Measurements from ENCODE around the gene TSPAN4.

Gene TSPAN4

GRCh38 chr11:842370-843002 lies at the start of gene TSPAN4, which contains the start of gene POLR2L:
TSS of gene TSPAN4 (plus strand) at chr11:842852. CDS start at chr11:850305, 7,453 bp downstream.
TSS of gene POLR2L (minus strand) at chr11:842529. CDS start at chr11:842508, 21 bp downstream.
- peak; percentile 65 to 88 (median 73) for DNase-seq (ENCODE audit: low read depth in 3 of 3, low spot score in 1 of 3)

GRCh38 chr11:792873-793272 lies 49.8 kb upstream of the TSPAN4 start:
- no peak for DNase-seq (ENCODE audit: low read depth in 3 of 3, low spot score in 1 of 3)

- DNase-seq (ENCODE audit: low read depth in 3 of 3, low spot score in 1 of 3) = no peak
Observed at GRCh38 chr11:793556-793955, 49.1 kb upstream of the TSPAN4 start.

- DNase-seq (ENCODE audit: low read depth in 3 of 3, low spot score in 1 of 3) = no peak
Observed at GRCh38 chr11:794013-794765, 48.5 kb upstream of the TSPAN4 start.

GRCh38 chr11:794766-795633 lies 47.7 kb upstream of the TSPAN4 start:
- DNase-seq (ENCODE audit: low read depth in 3 of 3, low spot score in 1 of 3) = no peak

- DNase-seq (ENCODE audit: low read depth in 3 of 3, low spot score in 1 of 3) = peak in 2 of 3 donors; percentile 53 to 63
Observed at GRCh38 chr11:795634-796564, 46.8 kb upstream of the TSPAN4 start.

- DNase-seq (ENCODE audit: low read depth in 3 of 3, low spot score in 1 of 3) = no peak
Observed at GRCh38 chr11:796565-797295, 45.9 kb upstream of the TSPAN4 start.

GRCh38 chr11:797296-798092 lies 45.2 kb upstream of the TSPAN4 start:
- DNase-seq (ENCODE audit: low read depth in 3 of 3, low spot score in 1 of 3) = peak; percentile 24 to 54 (median 36)

- DNase-seq (ENCODE audit: low read depth in 3 of 3, low spot score in 1 of 3) = peak in 2 of 3 donors; percentile 61 to 84
Observed at GRCh38 chr11:798093-798713, 44.4 kb upstream of the TSPAN4 start, which contains the start of gene SLC25A22. TSS of gene SLC25A22 (minus strand) at chr11:798281. CDS start at chr11:795006, 3,275 bp downstream.

- DNase-seq (ENCODE audit: low read depth in 3 of 3, low spot score in 1 of 3) = no peak
Observed at GRCh38 chr11:799641-800316, 42.9 kb upstream of the TSPAN4 start.

GRCh38 chr11:800473-800872 lies 42.2 kb upstream of the TSPAN4 start:
- DNase-seq (ENCODE audit: low read depth in 3 of 3, low spot score in 1 of 3) = no peak

GRCh38 chr11:801097-801780 lies 41.4 kb upstream of the TSPAN4 start:
- DNase-seq (ENCODE audit: low read depth in 3 of 3, low spot score in 1 of 3) = no peak

- no peak for DNase-seq (ENCODE audit: low read depth in 3 of 3, low spot score in 1 of 3)
Observed at GRCh38 chr11:802018-802617, 40.5 kb upstream of the TSPAN4 start.

GRCh38 chr11:802693-803466 lies 39.8 kb upstream of the TSPAN4 start:
- DNase-seq (ENCODE audit: low read depth in 3 of 3, low spot score in 1 of 3) = no peak

- no peak for DNase-seq (ENCODE audit: low read depth in 3 of 3, low spot score in 1 of 3)
Observed at GRCh38 chr11:803467-803742, 39.2 kb upstream of the TSPAN4 start.
